Measurements from ENCODE around the gene TYMP.

The TYMP gene

GRCh38 chr22:50477923-50478322 lies 51.9 kb downstream of the TYMP start:
- no peak for DNase-seq
- Histone ChIP-seq H3K4me1 (ENCODE audit: control extremely low read depth in 1 of 4, control insufficient read depth in 4 of 4, insufficient read depth in 4 of 4, low read length in 3 of 4) (peaks cover 0 to 36% (median 32%) of the 10 kb centered on the region in 4 experiments), H3K9me3 (ENCODE audit: control extremely low read depth in 1 of 5, control insufficient read depth in 4 of 5, insufficient read depth in 2 of 5, low read depth in 1 of 5, low read length in 4 of 5) (no peaks in the 10 kb centered on the region), H3K27ac (ENCODE audit: insufficient read depth in 1 of 2, low read depth in 1 of 2, low read length in 2 of 2, poor library complexity in 1 of 2, severe bottlenecking in 2 of 2) (no peak overlapping the region), H3K36me3 (ENCODE audit: control insufficient read depth in 4 of 4, insufficient read depth in 4 of 4, low read length in 3 of 4) (no peaks in the 10 kb centered on the region), H3K27me3 (replicated peaks in 2 of 5; ENCODE audit: control insufficient read depth in 4 of 5, insufficient read depth in 5 of 5, low read length in 4 of 5) (peaks cover 0 to 45% (median 18%) of the 10 kb centered on the region in 5 experiments), H3K4me3 (ENCODE audit: control insufficient read depth in 1 of 7, extremely low read depth in 1 of 7, insufficient read depth in 4 of 7, low read depth in 2 of 7, low read length in 6 of 7) (no peak overlapping the region)
- ChIA-PET CTCF (interaction anchor here (1.0 kb wide), 1 partner anchor 22 kb away, joined by 3 read pairs; no protein-coding TSS in a partner anchor), POLR2A (no interaction called here)
- WGBS (ENCODE audit: insufficient coverage) = 96% methylated on average over 10 of the region's 12 CpGs

GRCh38 chr22:50476868-50477267 lies 52.9 kb downstream of the TYMP start:
- peaks cover 0 to 34% (median 10%) of the 10 kb centered on the region in 5 experiments for H3K27me3 ChIP-seq (replicated peaks in 2 of 5; ENCODE audit: control insufficient read depth in 4 of 5, insufficient read depth in 5 of 5, low read length in 4 of 5)
- 97% methylated on average over 5 of the region's 7 CpGs for WGBS (ENCODE audit: insufficient coverage)
- no peaks in the 10 kb centered on the region for H3K9me3 ChIP-seq (ENCODE audit: control extremely low read depth in 1 of 5, control insufficient read depth in 4 of 5, insufficient read depth in 2 of 5, low read depth in 1 of 5, low read length in 4 of 5)
- no peak for DNase-seq
- POLR2A ChIA-PET = no interaction called here
- H3K4me3 ChIP-seq (ENCODE audit: control insufficient read depth in 1 of 7, extremely low read depth in 1 of 7, insufficient read depth in 4 of 7, low read depth in 2 of 7, low read length in 6 of 7) = no peak overlapping the region
- peaks cover 4 to 39% (median 38%) of the 10 kb centered on the region in 4 experiments for H3K4me1 ChIP-seq (ENCODE audit: control extremely low read depth in 1 of 4, control insufficient read depth in 4 of 4, insufficient read depth in 4 of 4, low read length in 3 of 4)
- no peaks in the 10 kb centered on the region for H3K36me3 ChIP-seq (ENCODE audit: control insufficient read depth in 4 of 4, insufficient read depth in 4 of 4, low read length in 3 of 4)
- H3K27ac ChIP-seq (ENCODE audit: insufficient read depth in 1 of 2, low read depth in 1 of 2, low read length in 2 of 2, poor library complexity in 1 of 2, severe bottlenecking in 2 of 2) = no peak overlapping the region
- CTCF ChIA-PET = no interaction called here
